H1 (cell line): Measurements from ENCODE around the gene DHRS7C. TPM values are rescaled to one million over a fixed set of nuclear protein-coding genes. Genes with fewer than 3 reads are reported as not detected.

ENCODE experiments used
- CTCF ChIA-PET: fragments of 300-600 bp; sonication (Branson Sonifier 250); formaldehyde crosslinking; loops from one replicate; lab custom pipeline; 2021; ENCODE audit not compliant: partially characterized antibody; lab: Charles Lee
- POLR2A ChIA-PET: fragments of 300-600 bp; sonication (Branson Sonifier 250); formaldehyde crosslinking; loops from one replicate; lab custom pipeline; 2021; ENCODE audit warnings: inconsistent platforms; ENCODE audit not compliant: partially characterized antibody; lab: Charles Lee
- DNase-seq, 2 experiments: peaks; one replicate each; pipeline versions ENCODE4 v3.0.0 to v3.0.0-alpha.2; 2010 to 2022; ENCODE audit warnings: low spot score in 2 of 2, low read depth in 1 of 2, mixed read lengths in 1 of 2
- FAIRE-seq: peaks from 2 replicates; lab custom pipeline; 2011; peaks lifted over from hg19 to GRCh38; lab: Jason Lieb, UNC
- H2AFZ ChIP-seq: 2 replicates; pipeline ENCODE4 v1.8.1; 2012; ENCODE audit warnings: low read length, inconsistent platforms
- H2AK5ac ChIP-seq: 2 replicates; pipeline ENCODE4 v1.6.1; 2013; ENCODE audit warnings: low read depth, low read length
- H2BK120ac ChIP-seq: replicated peaks from 2 replicates; pipeline ENCODE3; 2013; ENCODE audit warnings: low read depth, low read length, inconsistent platforms
- H2BK12ac ChIP-seq: 2 replicates; pipeline ENCODE4 v1.6.1; 2013; ENCODE audit warnings: low read depth, low read length
- H2BK15ac ChIP-seq: 2 replicates; pipeline ENCODE4 v1.6.1; 2013; ENCODE audit warnings: low read length
- H2BK20ac ChIP-seq: 2 replicates; pipeline ENCODE4 v1.6.1; 2013; ENCODE audit warnings: low read length
- H2BK5ac ChIP-seq: 2 replicates; pipeline ENCODE4 v1.6.1; 2013; ENCODE audit warnings: low read depth, low read length
- H3K14ac ChIP-seq: 2 replicates; pipeline ENCODE4 v1.6.1; 2013; ENCODE audit warnings: inconsistent platforms; ENCODE audit not compliant: insufficient read length
- H3K18ac ChIP-seq: 2 replicates; pipeline ENCODE4 v1.6.1; 2013; ENCODE audit warnings: low read length; ENCODE audit errors: extremely low read depth
- H3K23ac ChIP-seq: 2 replicates; pipeline ENCODE4 v1.6.1; 2013; ENCODE audit warnings: inconsistent platforms; ENCODE audit not compliant: insufficient read length
- H3K23me2 ChIP-seq: 2 replicates; pipeline ENCODE4 v1.6.1; 2013; ENCODE audit warnings: low read depth, low read length
- H3K27ac ChIP-seq: 2 replicates; pipeline ENCODE4 v1.6.1; 2011; ENCODE audit warnings: low read depth, low read length, inconsistent platforms
- H3K27me3 ChIP-seq, 4 experiments: replicated peaks in 1 of 4; 1 replicate in 1 of 4; 2 replicates in 3 of 4; pipeline versions ENCODE4 v1.6.1 to v1.8.1; 2011 to 2013; ENCODE audit warnings: low read length in 3 of 4, mild to moderate bottlenecking in 3 of 4, inconsistent platforms in 2 of 4, mixed read lengths in 2 of 4, moderate library complexity in 1 of 4; ENCODE audit not compliant: control insufficient read depth in 3 of 4, insufficient read depth in 3 of 4; ENCODE audit errors: extremely low read depth in 1 of 4
- H3K36me3 ChIP-seq, 4 experiments: 2 replicates each; pipeline versions ENCODE4 v1.6.1 to v1.8.1; 2011 to 2013; ENCODE audit warnings: mild to moderate bottlenecking in 4 of 4, low read length in 3 of 4, moderate library complexity in 2 of 4, control low read depth in 1 of 4, inconsistent platforms in 1 of 4; ENCODE audit not compliant: insufficient read depth in 4 of 4, control insufficient read depth in 2 of 4
- H3K4ac ChIP-seq: replicated peaks from 2 replicates; pipeline ENCODE3; 2013; ENCODE audit warnings: low read length, low read depth, mixed read lengths, inconsistent platforms; ENCODE audit not compliant: insufficient read length
- H3K4me1 ChIP-seq, 4 experiments: replicated peaks in 1 of 4; 1 replicate in 1 of 4; 2 replicates in 3 of 4; pipeline versions ENCODE4 v1.6.1 to v1.8.1; 2011 to 2013; ENCODE audit warnings: low read length in 3 of 4, inconsistent platforms in 2 of 4, mixed read lengths in 1 of 4; ENCODE audit not compliant: insufficient read depth in 4 of 4, control insufficient read depth in 3 of 4
- H3K4me2 ChIP-seq, 2 experiments: 2 replicates each; pipeline versions ENCODE4 v1.6.1 to v1.8.1; 2011 to 2013; ENCODE audit warnings: low read depth in 2 of 2, low read length in 2 of 2, control low read depth in 1 of 2, inconsistent platforms in 1 of 2, mild to moderate bottlenecking in 1 of 2; ENCODE audit not compliant: insufficient read depth in 1 of 2
- H3K4me3 ChIP-seq, 4 experiments: fragments of 200-600, 300-600 bp in 1 of 4; sonication (generic), shearing (Covaris generic), sonication (Bioruptor Twin) in 1 of 4; 2 replicates each; pipeline versions ENCODE4 v1.5.1 to v1.8.1; 2011 to 2016; ENCODE audit warnings: low read length in 4 of 4, low read depth in 3 of 4, control low read depth in 2 of 4, inconsistent platforms in 2 of 4, mild to moderate bottlenecking in 2 of 4, mixed read lengths in 1 of 4, moderate library complexity in 1 of 4; ENCODE audit not compliant: insufficient read depth in 2 of 4; ENCODE audit errors: extremely low read depth in 1 of 4
- H3K56ac ChIP-seq: replicated peaks from 2 replicates; pipeline ENCODE3; 2013; ENCODE audit warnings: low read depth, mild to moderate bottlenecking, mixed read lengths, low read length, inconsistent platforms; ENCODE audit not compliant: insufficient read length
- H3K79me1 ChIP-seq: 2 replicates; pipeline ENCODE4 v1.6.1; 2013; ENCODE audit warnings: low read depth, low read length, control low read depth
- H3K79me2 ChIP-seq, 2 experiments: 2 replicates each; pipeline versions ENCODE4 v1.6.1 to v1.8.1; 2012 to 2013; ENCODE audit warnings: low read length in 2 of 2, mild to moderate bottlenecking in 2 of 2, inconsistent platforms in 1 of 2; ENCODE audit not compliant: insufficient read depth in 2 of 2, control insufficient read depth in 1 of 2
- H3K9ac ChIP-seq, 4 experiments: replicated peaks in 1 of 4; 1 replicate in 1 of 4; 2 replicates in 3 of 4; pipeline versions ENCODE4 v1.6.1 to v1.8.1; 2011 to 2013; ENCODE audit warnings: low read depth in 3 of 4, low read length in 3 of 4, control low read depth in 2 of 4, mild to moderate bottlenecking in 2 of 4, moderate library complexity in 2 of 4, inconsistent platforms in 1 of 4; ENCODE audit errors: extremely low read depth in 1 of 4
- H3K9me3 ChIP-seq, 2 experiments: 2 replicates each; pipeline versions ENCODE4 v1.6.1 to v1.8.1; 2012 to 2013; ENCODE audit warnings: mild to moderate bottlenecking in 2 of 2, moderate library complexity in 2 of 2, control low read depth in 1 of 2, inconsistent platforms in 1 of 2, low read depth in 1 of 2, low read length in 1 of 2, mixed read lengths in 1 of 2; ENCODE audit not compliant: insufficient read depth in 2 of 2
- H4K20me1 ChIP-seq, 2 experiments: replicated peaks in 1 of 2; 2 replicates each; pipeline versions ENCODE3 to v1.8.1; 2011 to 2013; ENCODE audit warnings: inconsistent platforms in 2 of 2, low read length in 2 of 2, mild to moderate bottlenecking in 1 of 2; ENCODE audit not compliant: insufficient read depth in 2 of 2, control insufficient read depth in 1 of 2
- H4K5ac ChIP-seq: 2 replicates; pipeline ENCODE4 v1.6.1; 2013; ENCODE audit warnings: low read length, low read depth, mixed read lengths, inconsistent platforms; ENCODE audit not compliant: insufficient read length
- H4K8ac ChIP-seq: 2 replicates; pipeline ENCODE4 v1.8.0; 2013; ENCODE audit warnings: mild to moderate bottlenecking, moderate library complexity, low read length, inconsistent platforms; ENCODE audit not compliant: insufficient read depth; ENCODE audit errors: extremely low read depth
- H4K91ac ChIP-seq: replicated peaks from 2 replicates; pipeline ENCODE3; 2013; ENCODE audit warnings: low read length, mixed read lengths, inconsistent platforms; ENCODE audit not compliant: insufficient read length
- NRF1 ChIP-seq: IDR thresholded peaks from 2 replicates; pipeline ENCODE4 v1.6.1; 2011; ENCODE audit warnings: mild to moderate bottlenecking, low read depth, low read length, improper control_type of control experiment
- WGBS, 2 experiments: shearing (Covaris generic) in 1 of 2; methylation state at CpG; one replicate each; pipeline versions ENCODE4 v1.1.6 to v1.1.7; 2013 to 2015; ENCODE audit warnings: low lambda C conversion rate in 2 of 2, mixed read lengths in 2 of 2, inconsistent platforms in 1 of 2, low coverage in 1 of 2, missing lambda C conversion rate in 1 of 2; ENCODE audit not compliant: insufficient replicate concordance in 2 of 2, insufficient coverage in 1 of 2, insufficient read length in 1 of 2; ENCODE audit errors: extremely low coverage in 1 of 2, missing lambda C conversion rate in 1 of 2; 5-methylcytosine and 5-hydroxymethylcytosine counted together
- polyA plus RNA-seq, 7 experiments: library from polyadenylated mRNA; depleted of rRNA in 3 of 7; stranded (reverse) in 5 of 7; unstranded in 2 of 7; fragments of >200 nt in 5 of 7; fragments of 200-250 nt in 2 of 7; gene quantifications; 1 replicate in 5 of 7; 2 replicates in 1 of 7; 4 replicates in 1 of 7; pipeline versions ENCODE4 v1.2.1 to v1.2.3, GENCODE V29; 2011 to 2013; ENCODE audit warnings: missing spikeins in 2 of 7, mixed read lengths in 2 of 7
- total RNA-seq: library from RNA; stranded (reverse); fragmentation: NEBNext Ultra II Directional; extraction: Animal tissue kit (Norgen Biotek cat#: 25700); gene quantifications from 2 replicates; pipeline ENCODE4 v1.2.1, GENCODE V29; 2021

DHRS7C gene
- total and polyA plus RNA-seq, 2 of the 8 experiments (the other 6 are each of a cell fraction or from before 2014, with no cell fraction given), result not detected

GRCh38 chr17:9798724-9799123, 7.3 kb upstream of the DHRS7C start:
- FAIRE-seq, result no peak
- ChIA-PET POLR2A (no interaction called here), CTCF (no interaction called here)
- no peak for TF ChIP-seq NRF1

More at GRCh38 chr17:9798724-9799123, 7.3 kb upstream of the DHRS7C start:
- H3K23me2 ChIP-seq, result no peaks in the 10 kb centered on the region
- no peak for DNase-seq
- H4K8ac ChIP-seq, result no peak overlapping the region
- no peak overlapping the region for H3K18ac ChIP-seq
- H2BK120ac ChIP-seq, result no peak overlapping the region
- WGBS, 2 experiments, result 84% methylated on average over 7 of the region's 7 CpGs; no CpG with 5 or more reads in 1 of the 2 experiments
- H3K14ac ChIP-seq, result no peak overlapping the region
- H2BK12ac ChIP-seq, result no peak overlapping the region
- H3K79me1 ChIP-seq, result no peaks in the 10 kb centered on the region
- H3K56ac ChIP-seq, result no peak overlapping the region
- no peak overlapping the region for H3K9ac ChIP-seq
- no peak overlapping the region for H3K27ac ChIP-seq
- no peaks in the 10 kb centered on the region for H3K36me3 ChIP-seq
- H4K91ac ChIP-seq, result no peak overlapping the region
- H2AK5ac ChIP-seq, result no peak overlapping the region
- H3K4me3 ChIP-seq, result no peak overlapping the region
- H4K20me1 ChIP-seq, result no peaks in the 10 kb centered on the region
- H3K4me2 ChIP-seq, result no peak overlapping the region
- H3K4ac ChIP-seq, result no peak overlapping the region
- H3K79me2 ChIP-seq, result no peaks in the 10 kb centered on the region
- no peak overlapping the region for H4K5ac ChIP-seq
- H3K23ac ChIP-seq, result no peak overlapping the region
- no peak overlapping the region for H2BK5ac ChIP-seq
- no peaks in the 10 kb centered on the region for H3K9me3 ChIP-seq
- H3K4me1 ChIP-seq, result no peaks in the 10 kb centered on the region
- no peaks in the 10 kb centered on the region for H3K27me3 ChIP-seq
- H2BK15ac ChIP-seq, result no peak overlapping the region
- H2BK20ac ChIP-seq, result no peak overlapping the region
- H2AFZ ChIP-seq, result peak overlapping the region; percentile 29; the same call in 1 of the 2 replicates
